Activated CD4-positive, CD25-positive, alpha-beta regulatory T cell treated with anti-CD3 and anti-CD28 coated beads, Interleukin-2, amount 50 U/mL, for 24 hours (primary cell): ENCODE data around the gene KCTD4.
"Not testable (repeated sequence)": the region's sequence is repeated elsewhere in the genome, so short reads cannot be mapped to it uniquely, and the experiment has no call there.

Experiments
- ATAC-seq, 2 donors: fragments of 150-1000 bp; cut with Tn5 transposase; one replicate each; pipeline ENCODE4 v1.10.0; 2021; ENCODE audit warnings: mild to moderate bottlenecking in 1 of 2, moderate library complexity in 1 of 2

The KCTD4 gene

GRCh38 chr13:45200701-45201232 is at the start of gene KCTD4:
TSS of gene KCTD4 (minus strand) at chr13:45201045. CDS start at chr13:45194567, 6,478 bp downstream.
- no peak for ATAC-seq

- ATAC-seq: no peak
Measured at GRCh38 chr13:45249662-45250061, 48.8 kb upstream of the KCTD4 start.

GRCh38 chr13:45244736-45245135 is 43.9 kb upstream of the KCTD4 start:
- ATAC-seq: not testable (repeated sequence)

- no peak for ATAC-seq
Measured at GRCh38 chr13:45243077-45243476, 42.2 kb upstream of the KCTD4 start.

GRCh38 chr13:45242524-45242923 is 41.7 kb upstream of the KCTD4 start:
- no peak for ATAC-seq

- no peak for ATAC-seq
Measured at GRCh38 chr13:45242070-45242469, 41.2 kb upstream of the KCTD4 start.

GRCh38 chr13:45240143-45240542 is 39.3 kb upstream of the KCTD4 start:
- no peak for ATAC-seq

- no peak for ATAC-seq
Measured at GRCh38 chr13:45238945-45239795, 38.3 kb upstream of the KCTD4 start.

- ATAC-seq: no peak
Measured at GRCh38 chr13:45232591-45232990, 31.7 kb upstream of the KCTD4 start.

GRCh38 chr13:45231722-45232121 is 30.9 kb upstream of the KCTD4 start:
- no peak for ATAC-seq

- ATAC-seq: no peak
Measured at GRCh38 chr13:45231305-45231704, 30.5 kb upstream of the KCTD4 start.

GRCh38 chr13:45229172-45229571 is 28.3 kb upstream of the KCTD4 start:
- no peak for ATAC-seq

- no peak for ATAC-seq
Measured at GRCh38 chr13:45228002-45228401, 27.2 kb upstream of the KCTD4 start.

- ATAC-seq: no peak
Measured at GRCh38 chr13:45226024-45226423, 25.2 kb upstream of the KCTD4 start.

GRCh38 chr13:45225370-45225769 is 24.5 kb upstream of the KCTD4 start:
- ATAC-seq: no peak

- no peak for ATAC-seq
Measured at GRCh38 chr13:45224176-45224575, 23.3 kb upstream of the KCTD4 start.

GRCh38 chr13:45222919-45223318 is 22.1 kb upstream of the KCTD4 start:
- ATAC-seq: no peak

- ATAC-seq: no peak
Measured at GRCh38 chr13:45222516-45222915, 21.7 kb upstream of the KCTD4 start.

GRCh38 chr13:45220403-45220802 is 19.6 kb upstream of the KCTD4 start:
- ATAC-seq: no peak

- peak in 1 of 2 donors; percentile 27 for ATAC-seq
Measured at GRCh38 chr13:45219938-45220375, 19.1 kb upstream of the KCTD4 start.

- no peak for ATAC-seq
Measured at GRCh38 chr13:45219123-45219891, 18.5 kb upstream of the KCTD4 start.

- no peak for ATAC-seq
Measured at GRCh38 chr13:45218689-45219088, 17.8 kb upstream of the KCTD4 start.

GRCh38 chr13:45216193-45216592 is 15.3 kb upstream of the KCTD4 start:
- ATAC-seq: peak in 1 of 2 donors; percentile 36
